Psoas muscle (tissue), 8 donors: ENCODE data around the gene RFX3. TPM values are rescaled to one million over a fixed set of nuclear protein-coding genes. Genes with fewer than 3 reads are reported as not detected.

Experiments used
- ATAC-seq, 4 donors: fragments of 200-7000 bp; cut with Tn5 transposase; one replicate each; pipeline ENCODE4 v1.9.1; 2020; ENCODE audit warnings: moderate library complexity in 3 of 4, mild to moderate bottlenecking in 2 of 4
- DNase-seq, 2 donors: peaks; one replicate each; pipeline ENCODE4 v3.0.0-alpha.2; 2020
- H3K27ac ChIP-seq: fragments of 200-600 bp; one replicate; pipeline ENCODE4 v1.8.0; 2022
- H3K27me3 ChIP-seq, 3 donors: fragments of 200-600 bp in 1 of 3; one replicate each; pipeline versions ENCODE4 v1.6.1 to v1.8.0; 2013 to 2022; ENCODE audit warnings: low read length in 2 of 3, mild to moderate bottlenecking in 2 of 3, moderate library complexity in 1 of 3; ENCODE audit not compliant: insufficient read depth in 3 of 3
- H3K36me3 ChIP-seq, 2 donors: fragments of 200-600 bp in 1 of 2; one replicate each; pipeline versions ENCODE4 v1.6.1 to v1.8.0; 2013 to 2022; ENCODE audit warnings: low read depth in 1 of 2, mild to moderate bottlenecking in 1 of 2, moderate library complexity in 1 of 2; ENCODE audit not compliant: insufficient read depth in 1 of 2
- H3K4me1 ChIP-seq: fragments of 200-600 bp; one replicate; pipeline ENCODE4 v1.8.0; 2022
- H3K4me3 ChIP-seq: fragments of 200-600 bp; one replicate; pipeline ENCODE4 v1.8.0; 2022; ENCODE audit warnings: mild to moderate bottlenecking
- H3K9me3 ChIP-seq: fragments of 200-600 bp; one replicate; pipeline ENCODE4 v1.8.0; 2022
- CTCF ChIP-seq: fragments of 200-600 bp; IDR thresholded peaks from one replicate; pipeline ENCODE4 v1.8.0; 2022; ENCODE audit warnings: antibody characterized with exemption
- WGBS, 3 donors: extraction: QIAGEN DNeasy Blood & Tissue Kit; methylation state at CpG; one replicate each; pipeline versions ENCODE4 v1.1.6 to v1.1.7; 2013; 5-methylcytosine and 5-hydroxymethylcytosine counted together
- intact Hi-C, 2 donors: fragments of 100-400 bp; cut with DNase I; formaldehyde crosslinking; loops; one replicate each; pipeline versions ENCODE4 v1.11.0 to v1.14.2; 2022
- polyA plus RNA-seq, 3 donors: library from polyadenylated mRNA; stranded (reverse); fragments of 200-250 nt; gene quantifications; one replicate each; pipeline ENCODE4 v1.2.3, GENCODE V29; 2013
- total RNA-seq, 4 donors: library from RNA; stranded (reverse); fragmentation: NEBNext Ultra II Directional in 2 of 4; extraction: Animal tissue kit (Norgen Biotek cat#: 25700) in 2 of 4; gene quantifications; one replicate each; pipeline versions ENCODE4 v1.2.1 to v1.2.4, GENCODE V29; 2021 to 2023
- donor health status: healthy with polysubstance abuse.
- donor health status: DM: no; HTN: no; CAD: no; lungs with moderate emphysema.
- donor health status: Bipolar disorder and iron deficiency.
- donor health status: healthy.
- donor health status: DM: yes; HTN: yes; CAD: no.
- donor health status: DM: no; HTN: no; CAD: no.
- donor health status: DM: no; HTN: no; CAD: no.
- donor health status: DM: yes; HTN: yes; CAD: no.

RFX3 gene
- total and polyA plus RNA-seq, 7 donors, result 0.38 to 5.7 (median 2.8) TPM

GRCh38 chr9:3553076-3553765, 27.4 kb upstream of the RFX3 start:
- WGBS, 3 donors, result 83 to 89% (median 85%) methylated on average over 3 of the region's 3 CpGs
- TF ChIP-seq CTCF, result no peak
- Histone ChIP-seq H3K36me3 (peaks cover 0 to 49% of the 10 kb centered on the region in 2 donors), H3K4me1 (no peaks in the 10 kb centered on the region), H3K9me3 (no peaks in the 10 kb centered on the region), H3K27me3 (no peaks in the 10 kb centered on the region), H3K27ac (no peak overlapping the region), H3K4me3 (no peak overlapping the region)
- no peak for ATAC-seq
- intact Hi-C loops, result no loop called here
- no peak for DNase-seq

GRCh38 chr9:3549225-3549624, 23.4 kb upstream of the RFX3 start:
- DNase-seq (no peak), ATAC-seq (no peak)
- Histone ChIP-seq H3K27me3 (no peaks in the 10 kb centered on the region), H3K36me3 (peaks cover 0 to 53% of the 10 kb centered on the region in 2 donors), H3K9me3 (no peaks in the 10 kb centered on the region), H3K27ac (no peak overlapping the region), H3K4me3 (no peak overlapping the region), H3K4me1 (no peaks in the 10 kb centered on the region)
- no peak for TF ChIP-seq CTCF
- intact Hi-C loops, result no loop called here

- ATAC-seq (no peak), DNase-seq (no peak)
- Histone ChIP-seq H3K27me3 (no peaks in the 10 kb centered on the region), H3K36me3 (peaks cover 0 to 48% of the 10 kb centered on the region in 2 donors), H3K9me3 (no peaks in the 10 kb centered on the region), H3K4me3 (no peak overlapping the region), H3K4me1 (no peaks in the 10 kb centered on the region), H3K27ac (no peak overlapping the region)
- TF ChIP-seq CTCF, result no peak
- intact Hi-C loops, result no loop called here
- 85 to 93% (median 92%) methylated on average over 1 of the region's 1 CpG for WGBS, 3 donors
Observed at GRCh38 chr9:3548648-3549047, 22.8 kb upstream of the RFX3 start.

GRCh38 chr9:3541206-3541605, 15.4 kb upstream of the RFX3 start:
- Histone ChIP-seq H3K27me3 (no peaks in the 10 kb centered on the region), H3K4me1 (no peaks in the 10 kb centered on the region), H3K36me3 (no peaks in the 10 kb centered on the region), H3K27ac (no peak overlapping the region), H3K9me3 (no peaks in the 10 kb centered on the region), H3K4me3 (no peak overlapping the region)
- 91 to 96% (median 92%) methylated on average over 1 of the region's 1 CpG for WGBS, 3 donors
- DNase-seq (no peak), ATAC-seq (no peak)
- intact Hi-C loops, result no loop called here
- TF ChIP-seq CTCF, result no peak
